ENCODE measurements around the gene EPS15.
"Not testable (repeated sequence)": the region's sequence is repeated elsewhere in the genome, so short reads cannot be mapped to it uniquely, and the experiment has no call there.

- TF ChIP-seq CTCF, POLR2A (IDR thresholded peaks at IDR 0.05): not testable (repeated sequence)
These were observed 44.0 kb downstream of the EPS15 start for GRCh38 chr1:51474832-51475620.

Measured in lower leg skin (tissue), 3 donors.